Measurements from ENCODE around the gene PCSK7.
"Not testable (repeated sequence)": the region's sequence is repeated elsewhere in the genome, so short reads cannot be mapped to it uniquely, and the experiment has no call there.

The PCSK7 gene

GRCh38 chr11:117212697-117213355, 19.0 kb downstream of the PCSK7 start:
- no peak for DNase-seq

GRCh38 chr11:117210620-117211019, 21.3 kb downstream of the PCSK7 start:
- no peak for DNase-seq

DNA sequence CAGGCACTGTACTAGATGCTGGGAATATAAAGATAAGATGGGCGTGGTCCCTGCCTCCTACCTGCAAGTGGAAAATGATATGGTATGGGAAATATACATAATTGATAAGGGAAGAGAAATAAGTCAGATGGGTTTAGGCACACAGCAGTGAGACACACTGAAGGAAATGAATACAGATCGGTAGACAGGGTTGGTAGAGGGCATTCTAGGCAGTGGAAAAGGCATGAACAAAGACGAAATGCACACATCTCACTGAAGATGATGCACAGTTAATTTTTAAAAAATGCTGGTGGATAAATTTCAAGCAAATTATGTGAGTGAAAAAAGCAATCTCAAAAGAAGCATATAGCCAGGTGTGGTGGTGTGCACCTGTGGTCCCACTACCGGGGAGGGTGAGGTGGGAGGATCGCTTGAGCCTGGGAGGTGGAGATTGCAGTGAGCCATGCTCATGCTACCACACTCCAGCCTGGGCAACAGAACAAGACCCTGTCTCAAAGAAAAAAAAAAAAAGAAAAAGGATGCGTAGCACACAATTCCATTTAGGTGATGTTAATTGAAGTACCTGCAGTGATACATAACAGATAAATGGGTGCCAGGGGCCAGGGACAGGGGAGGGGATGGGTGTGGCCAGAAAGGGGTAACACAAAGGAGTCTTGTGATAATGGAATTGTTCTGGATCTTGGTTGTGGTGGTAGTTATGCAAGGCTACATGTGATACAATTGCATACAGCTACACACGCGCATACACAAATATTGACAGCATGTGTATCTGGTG, 22.3 kb downstream of the PCSK7 start:
- not testable (repeated sequence) for DNase-seq

- DNase-seq: not testable (repeated sequence)
Observed at GRCh38 chr11:117208710-117209109, 23.2 kb downstream of the PCSK7 start.

GRCh38 chr11:117207481-117207880, 24.4 kb downstream of the PCSK7 start:
- DNase-seq: not testable (repeated sequence)

GRCh38 chr11:117206859-117207258, 25.0 kb downstream of the PCSK7 start:
- not testable (repeated sequence) for DNase-seq

DNA sequence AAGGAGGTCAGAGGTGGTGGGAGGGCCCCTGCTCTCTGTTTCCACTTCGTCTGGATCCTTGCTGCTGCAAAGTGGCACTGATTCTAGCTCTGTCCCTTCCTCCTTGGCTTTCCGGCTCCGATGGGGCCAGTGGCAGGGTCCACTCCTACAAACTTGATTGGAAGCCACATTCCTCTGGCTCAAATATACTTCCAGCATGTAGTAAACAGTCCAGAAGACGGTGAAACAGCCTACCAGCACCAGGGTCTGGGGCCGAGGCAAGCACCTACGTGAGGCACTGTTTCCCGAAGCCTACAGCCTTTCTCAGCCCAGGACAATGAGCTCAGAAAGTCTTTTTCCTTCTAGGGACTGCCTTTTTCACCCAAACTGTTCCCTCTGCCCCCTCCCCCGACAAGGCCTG, 25.8 kb downstream of the PCSK7 start:
- DNase-seq: not testable (repeated sequence)

- DNase-seq: no peak
Observed at GRCh38 chr11:117205211-117205818, 26.6 kb downstream of the PCSK7 start.

GRCh38 chr11:117204283-117205080, 27.4 kb downstream of the PCSK7 start:
- DNase-seq: no peak

DNA sequence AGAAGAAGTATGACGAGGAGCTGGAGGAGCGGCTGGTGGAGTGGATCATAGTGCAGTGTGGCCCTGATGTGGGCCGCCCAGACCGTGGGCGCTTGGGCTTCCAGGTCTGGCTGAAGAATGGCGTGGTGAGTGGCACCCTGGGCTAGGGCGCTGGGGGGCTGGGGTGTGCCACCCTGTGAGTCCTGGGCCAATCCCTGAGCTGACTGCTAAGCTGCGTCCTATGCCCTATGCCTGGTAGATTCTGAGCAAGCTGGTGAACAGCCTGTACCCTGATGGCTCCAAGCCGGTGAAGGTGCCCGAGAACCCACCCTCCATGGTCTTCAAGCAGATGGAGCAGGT, 28.8 kb downstream of the PCSK7 start:
- no peak for DNase-seq

- DNase-seq: no peak
Observed at GRCh38 chr11:117202386-117203068, 29.3 kb downstream of the PCSK7 start.

DNA sequence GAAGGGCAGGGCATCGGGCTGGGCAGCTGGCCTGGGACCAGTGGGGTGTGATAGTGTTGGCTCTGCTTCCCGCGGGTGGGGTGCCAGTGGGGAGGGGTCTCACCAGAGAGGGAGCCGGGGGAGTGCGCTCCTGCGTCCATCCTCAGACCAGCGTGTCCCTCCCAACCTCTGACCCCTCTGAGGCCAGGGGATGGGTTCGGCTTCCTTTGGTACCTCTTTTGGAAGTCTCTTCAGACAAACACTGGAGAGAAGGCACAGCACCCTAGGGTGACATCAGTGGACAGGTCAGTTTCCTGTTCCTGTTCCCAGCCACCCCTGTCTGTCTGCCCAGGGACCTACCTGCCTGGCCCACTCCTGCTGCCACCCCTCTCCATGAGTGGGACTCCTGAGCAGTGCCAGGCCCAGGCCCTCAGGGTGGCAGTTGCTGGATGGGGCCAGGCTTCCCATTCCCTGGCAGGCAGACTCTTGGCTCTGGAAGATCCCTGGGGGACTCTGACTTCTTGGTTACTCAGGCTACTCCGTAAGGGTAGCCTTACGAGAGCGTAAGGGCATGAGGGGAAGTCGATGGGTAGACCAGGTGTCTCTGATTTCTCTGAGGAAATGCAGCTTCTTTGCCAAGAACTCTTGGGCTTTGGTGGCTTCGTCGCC, 30.1 kb downstream of the PCSK7 start:
- no peak for DNase-seq

DNA sequence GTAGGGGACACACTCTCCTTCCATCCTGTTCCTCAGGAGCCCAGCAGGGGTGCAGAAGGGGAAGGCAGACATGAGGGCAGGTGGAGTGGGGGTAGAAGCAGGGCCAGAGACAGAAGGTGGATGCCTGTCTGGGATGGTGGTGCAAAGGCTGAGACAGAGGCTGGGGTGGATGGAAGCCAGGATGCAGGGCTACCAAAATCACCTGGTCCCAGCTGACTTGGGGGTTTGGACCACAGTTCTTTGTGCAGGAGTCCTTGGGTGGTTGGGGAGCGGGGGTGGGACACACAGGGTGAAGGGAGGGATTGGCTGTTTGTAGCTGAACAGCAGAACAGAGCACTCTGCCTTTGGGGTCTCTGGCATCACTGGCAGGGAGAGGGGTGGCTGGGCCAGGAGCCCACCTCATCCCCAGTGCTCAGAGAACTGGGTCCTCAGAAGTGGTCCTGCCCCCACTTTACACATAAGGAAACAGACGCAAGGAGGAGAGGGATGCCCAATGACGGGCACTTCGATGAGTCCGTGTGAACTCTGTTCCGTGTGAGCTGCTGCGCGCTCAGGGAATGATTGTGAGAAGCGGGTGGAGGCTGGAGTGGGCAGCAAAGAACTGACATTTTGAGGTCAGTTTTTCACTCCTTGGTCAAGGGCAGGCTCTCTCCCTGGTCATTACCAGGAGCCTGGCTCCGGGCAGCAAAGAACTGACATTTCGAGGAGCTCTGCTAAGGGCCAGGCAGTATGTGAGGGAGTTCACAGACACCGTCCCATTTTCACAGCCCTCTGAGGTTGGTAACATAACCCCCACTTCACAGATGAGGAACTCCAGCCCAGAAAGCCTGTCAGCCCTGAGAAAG, 30.8 kb downstream of the PCSK7 start:
- DNase-seq: no peak

- no peak for DNase-seq
Observed at GRCh38 chr11:117199916-117200812, 31.7 kb downstream of the PCSK7 start.

DNA sequence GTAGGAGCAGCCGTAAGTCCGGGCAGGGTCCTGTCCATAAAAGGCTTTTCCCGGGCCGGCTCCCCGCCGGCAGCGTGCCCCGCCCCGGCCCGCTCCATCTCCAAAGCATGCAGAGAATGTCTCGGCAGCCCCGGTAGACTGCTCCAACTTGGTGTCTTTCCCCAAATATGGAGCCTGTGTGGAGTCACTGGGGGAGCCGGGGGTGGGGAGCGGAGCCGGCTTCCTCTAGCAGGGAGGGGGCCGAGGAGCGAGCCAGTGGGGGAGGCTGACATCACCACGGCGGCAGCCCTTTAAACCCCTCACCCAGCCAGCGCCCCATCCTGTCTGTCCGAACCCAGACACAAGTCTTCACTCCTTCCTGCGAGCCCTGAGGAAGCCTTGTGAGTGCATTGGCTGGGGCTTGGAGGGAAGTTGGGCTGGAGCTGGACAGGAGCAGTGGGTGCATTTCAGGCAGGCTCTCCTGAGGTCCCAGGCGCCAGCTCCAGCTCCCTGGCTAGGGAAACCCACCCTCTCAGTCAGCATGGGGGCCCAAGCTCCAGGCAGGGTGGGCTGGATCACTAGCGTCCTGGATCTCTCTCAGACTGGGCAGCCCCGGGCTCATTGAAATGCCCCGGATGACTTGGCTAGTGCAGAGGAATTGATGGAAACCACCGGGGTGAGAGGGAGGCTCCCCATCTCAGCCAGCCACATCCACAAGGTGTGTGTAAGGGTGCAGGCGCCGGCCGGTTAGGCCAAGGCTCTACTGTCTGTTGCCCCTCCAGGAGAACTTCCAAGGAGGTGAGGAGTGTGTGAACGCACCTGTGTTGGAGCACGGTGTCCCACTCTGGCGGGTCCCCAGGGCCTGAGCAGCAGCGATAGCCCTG, 32.6 kb downstream of the PCSK7 start, which contains the start of gene TAGLN:
Gene TAGLN (plus strand): TSS at position 318 of the 863 bp plus-strand sequence. CDS start 3,644 bp downstream, outside the sequence.
- no peak for DNase-seq

- DNase-seq: no peak
Observed at GRCh38 chr11:117198613-117199012, 33.3 kb downstream of the PCSK7 start.

GRCh38 chr11:117197516-117198456, 34.1 kb downstream of the PCSK7 start:
- no peak for DNase-seq

GRCh38 chr11:117197006-117197405, 34.9 kb downstream of the PCSK7 start:
- no peak for DNase-seq
